ENCODE measurements around the gene ADORA2B. TPM values are rescaled to one million over a fixed set of nuclear protein-coding genes. Genes with fewer than 3 reads are reported as not detected.
"Not testable (repeated sequence)": the region's sequence is repeated elsewhere in the genome, so short reads cannot be mapped to it uniquely, and the experiment has no call there.

Gene ADORA2B
- total RNA-seq, 1 donor from 2014 or later: 6.2 TPM

GRCh38 chr17:15907290-15907689, 37.6 kb upstream of the ADORA2B start:
- no peak for DNase-seq
- no peaks in the 10 kb centered on the region for H3K9me3 ChIP-seq
- no peak overlapping the region for H3K4me3 ChIP-seq
- intact Hi-C loops (cut with DNase I): no loop called here
- H3K27ac ChIP-seq: no peak overlapping the region
- no peaks in the 10 kb centered on the region for H3K4me1 ChIP-seq
- no peaks in the 10 kb centered on the region for H3K36me3 ChIP-seq
- no peak for TF ChIP-seq CTCF (IDR thresholded peaks at IDR 0.05)
- no peaks in the 10 kb centered on the region for H3K27me3 ChIP-seq (ENCODE audit: low read depth)
- no peak for ATAC-seq

GRCh38 chr17:15908378-15908777, 36.6 kb upstream of the ADORA2B start:
- Histone ChIP-seq H3K4me3 (no peak overlapping the region), H3K36me3 (no peaks in the 10 kb centered on the region), H3K4me1 (no peaks in the 10 kb centered on the region), H3K27me3 (ENCODE audit: low read depth) (no peaks in the 10 kb centered on the region), H3K27ac (no peak overlapping the region), H3K9me3 (no peaks in the 10 kb centered on the region)
- no peak for TF ChIP-seq CTCF (IDR thresholded peaks at IDR 0.05)
- intact Hi-C loops (cut with DNase I): no loop called here
- ATAC-seq (peak in 1 of 2 donors; percentile 9), DNase-seq (no peak)

GRCh38 chr17:15909481-15909991, 35.4 kb upstream of the ADORA2B start:
- Histone ChIP-seq H3K9me3 (no peaks in the 10 kb centered on the region), H3K36me3 (no peaks in the 10 kb centered on the region), H3K4me3 (no peak overlapping the region), H3K4me1 (no peaks in the 10 kb centered on the region), H3K27ac (no peak overlapping the region), H3K27me3 (ENCODE audit: low read depth) (no peaks in the 10 kb centered on the region)
- no peak for TF ChIP-seq CTCF (IDR thresholded peaks at IDR 0.05)
- DNase-seq (no peak), ATAC-seq (peak in 1 of 2 donors; percentile 33)
- intact Hi-C loops (cut with DNase I): no loop called here

- DNase-seq (no peak), ATAC-seq (no peak)
- intact Hi-C loops (cut with DNase I): no loop called here
- no peaks in the 10 kb centered on the region for H3K9me3 ChIP-seq
- no peaks in the 10 kb centered on the region for H3K36me3 ChIP-seq
- H3K27ac ChIP-seq: no peak overlapping the region
- H3K27me3 ChIP-seq (ENCODE audit: low read depth): no peaks in the 10 kb centered on the region
- H3K4me3 ChIP-seq: no peak overlapping the region
- TF ChIP-seq CTCF (IDR thresholded peaks at IDR 0.05): no peak
- H3K4me1 ChIP-seq: no peaks in the 10 kb centered on the region
Observed at GRCh38 chr17:15910791-15911190, 34.1 kb upstream of the ADORA2B start.

- ATAC-seq; H3K27ac ChIP-seq; H3K36me3 ChIP-seq; H3K4me1 ChIP-seq; intact Hi-C loops (cut with DNase I); DNase-seq; H3K4me3 ChIP-seq; H3K27me3 ChIP-seq (ENCODE audit: low read depth); H3K9me3 ChIP-seq: not testable (repeated sequence)
Observed at GRCh38 chr17:15911701-15912100, 33.2 kb upstream of the ADORA2B start.

GRCh38 chr17:15912416-15912955, 32.4 kb upstream of the ADORA2B start:
- Histone ChIP-seq H3K36me3 (no peaks in the 10 kb centered on the region), H3K4me3 (no peak overlapping the region), H3K9me3 (no peaks in the 10 kb centered on the region), H3K4me1 (peaks cover 4% of the 10 kb centered on the region), H3K27me3 (ENCODE audit: low read depth) (peaks cover 5% of the 10 kb centered on the region), H3K27ac (no peak overlapping the region)
- intact Hi-C loops (cut with DNase I): no loop called here
- ATAC-seq (no peak), DNase-seq (no peak)
- TF ChIP-seq CTCF (IDR thresholded peaks at IDR 0.05): no peak

All from lower lobe of right lung (tissue), 2 donors.